GM12891 (cell line): ENCODE results near the gene LCE4A.
"Not testable (repeated sequence)": the region's sequence is repeated elsewhere in the genome, so short reads cannot be mapped to it uniquely, and the experiment has no call there.

Source experiments
- PAX5 ChIP-seq: IDR thresholded peaks from 2 replicates; pipeline ENCODE4 v1.6.1; 2011; ENCODE audit warnings: low read length, moderate library complexity, mild to moderate bottlenecking; ENCODE audit not compliant: insufficient read depth, severe bottlenecking
- POLR2A ChIP-seq: IDR thresholded peaks from 2 replicates; pipeline ENCODE4 v1.6.1; 2011; ENCODE audit warnings: low read depth, low read length, control low read depth
- POLR2AphosphoS5 ChIP-seq: IDR thresholded peaks from 2 replicates; pipeline ENCODE4 v1.6.1; 2011; ENCODE audit warnings: low read depth, low read length, control low read depth
- POU2F2 ChIP-seq: IDR thresholded peaks from 2 replicates; pipeline ENCODE4 v1.6.1; 2011; ENCODE audit warnings: low read depth, mild to moderate bottlenecking, control low read depth, low read length, moderate library complexity
- SPI1 ChIP-seq: IDR thresholded peaks from 2 replicates; pipeline ENCODE4 v1.6.1; 2011; ENCODE audit warnings: low read depth, low read length, control low read depth
- TAF1 ChIP-seq: IDR thresholded peaks from 2 replicates; pipeline ENCODE4 v1.6.1; 2011; ENCODE audit warnings: low read depth, low read length, control low read depth

GRCh38 chr1:152674983-152675382 is 33.0 kb upstream of the LCE4A start, which contains the start of gene LCE2C:
- TF ChIP-seq TAF1, POLR2A, POLR2AphosphoS5, PAX5, SPI1, POU2F2: not testable (repeated sequence)
